Measurements from ENCODE around the gene ZBTB16. TPM values are rescaled to one million over a fixed set of nuclear protein-coding genes. Genes with fewer than 3 reads are reported as not detected.

The ZBTB16 gene
- total and polyA plus RNA-seq, 3 donors from 2014 or later = 11.4 to 88.5 (median 51.5) TPM

- DNase-seq = no peak
- peaks cover 3% of the 10 kb centered on the region for H3K4me1 ChIP-seq
- no peaks in the 10 kb centered on the region for H3K27me3 ChIP-seq
- 89 to 90% methylated on average over 14 of the region's 14 CpGs for whole genome bisulfite sequencing, 2 donors
- intact Hi-C loops (cut with DNase I; ENCODE audit: low total_unique reads) = no loop called here
- no peak overlapping the region for H3K4me3 ChIP-seq
- TF ChIP-seq CTCF (IDR thresholded peaks at IDR 0.05) (no peak), POLR2A (IDR thresholded peaks at IDR 0.05) (no peak)
- H3K9me3 ChIP-seq = no peaks in the 10 kb centered on the region
- no peak overlapping the region for H3K27ac ChIP-seq
- H3K36me3 ChIP-seq (ENCODE audit: low read depth, missing control alignments) = no peaks in the 10 kb centered on the region
Measured at GRCh38 chr11:114066046-114066648, 6.6 kb downstream of the ZBTB16 start.

- WGBS, 2 donors = 92 to 96% methylated on average over 4 of the region's 4 CpGs
- H3K27ac ChIP-seq = no peak overlapping the region
- H3K27me3 ChIP-seq = no peaks in the 10 kb centered on the region
- H3K4me3 ChIP-seq = no peak overlapping the region
- intact Hi-C loops (cut with DNase I; ENCODE audit: low total_unique reads) = no loop called here
- peaks cover 15% of the 10 kb centered on the region for H3K4me1 ChIP-seq
- H3K9me3 ChIP-seq = no peaks in the 10 kb centered on the region
- H3K36me3 ChIP-seq (ENCODE audit: low read depth, missing control alignments) = no peaks in the 10 kb centered on the region
- DNase-seq = no peak
- TF ChIP-seq POLR2A (IDR thresholded peaks at IDR 0.05) (no peak), CTCF (IDR thresholded peaks at IDR 0.05) (no peak)
Measured at GRCh38 chr11:114068327-114068726, 8.8 kb downstream of the ZBTB16 start.

- TF ChIP-seq POLR2A (IDR thresholded peaks at IDR 0.05) = no peak
- no peak for TF ChIP-seq CTCF (IDR thresholded peaks at IDR 0.05)
- 90 to 97% methylated on average over 7 of the region's 7 CpGs for WGBS, 2 donors
- intact Hi-C loops (cut with DNase I; ENCODE audit: low total_unique reads) = no loop called here
- H3K36me3 ChIP-seq (ENCODE audit: low read depth, missing control alignments) = no peaks in the 10 kb centered on the region
- H3K27ac ChIP-seq = no peak overlapping the region
- H3K9me3 ChIP-seq = no peaks in the 10 kb centered on the region
- H3K4me1 ChIP-seq = peaks cover 13% of the 10 kb centered on the region
- H3K4me3 ChIP-seq = no peak overlapping the region
- no peaks in the 10 kb centered on the region for H3K27me3 ChIP-seq
- no peak for DNase-seq
Measured at GRCh38 chr11:114070464-114071139, 11.1 kb downstream of the ZBTB16 start.

- H3K27ac ChIP-seq = no peak overlapping the region
- H3K36me3 ChIP-seq (ENCODE audit: low read depth, missing control alignments) = no peaks in the 10 kb centered on the region
- 69 to 74% methylated on average over 9 of the region's 9 CpGs for WGBS, 2 donors
- H3K4me1 ChIP-seq = peaks cover 20% of the 10 kb centered on the region
- no peak for DNase-seq
- no peak overlapping the region for H3K4me3 ChIP-seq
- H3K9me3 ChIP-seq = no peaks in the 10 kb centered on the region
- H3K27me3 ChIP-seq = no peaks in the 10 kb centered on the region
- intact Hi-C loops (cut with DNase I; ENCODE audit: low total_unique reads) = no loop called here
- no peak for TF ChIP-seq POLR2A (IDR thresholded peaks at IDR 0.05)
- no peak for TF ChIP-seq CTCF (IDR thresholded peaks at IDR 0.05)
Measured at GRCh38 chr11:114073007-114073827, 13.7 kb downstream of the ZBTB16 start.

All from testis (tissue), 3 donors.